Sigmoid colon (tissue), 7 donors: Measurements from ENCODE around the gene PIGBOS1. TPM values are rescaled to one million over a fixed set of nuclear protein-coding genes. Genes with fewer than 3 reads are reported as not detected.

Experiments used
- DNase-seq: peaks from one replicate; pipeline ENCODE4 v3.0.0-alpha.2; 2019
- H3K27ac ChIP-seq, 4 donors: fragments of 200-600 bp; sonication (generic); one replicate each; pipeline ENCODE4 v1.5.1; 2016 to 2019; ENCODE audit warnings: mild to moderate bottlenecking in 1 of 4
- H3K27me3 ChIP-seq, 3 donors: fragments of 200-600 bp; sonication (generic); one replicate each; pipeline ENCODE4 v1.5.1; 2019; ENCODE audit warnings: mild to moderate bottlenecking in 1 of 3
- H3K36me3 ChIP-seq, 4 donors: fragments of 200-600 bp; sonication (generic); one replicate each; pipeline ENCODE4 v1.5.1; 2016 to 2019
- H3K4me1 ChIP-seq, 4 donors: fragments of 200-600 bp; sonication (generic); one replicate each; pipeline ENCODE4 v1.5.1; 2017 to 2019
- H3K4me3 ChIP-seq, 4 donors: fragments of 200-600 bp; sonication (generic); one replicate each; pipeline ENCODE4 v1.5.1; 2017 to 2019; ENCODE audit warnings: mild to moderate bottlenecking in 2 of 4, moderate library complexity in 1 of 4
- H3K9me3 ChIP-seq, 4 donors: fragments of 200-600 bp in 3 of 4; sonication (generic) in 3 of 4; one replicate each; pipeline versions ENCODE4 v1.5.1 to v1.6.1; 2013 to 2019
- EP300 ChIP-seq, 4 donors: sonication (generic); formaldehyde crosslinking; IDR thresholded peaks; one replicate each; pipeline ENCODE4 v1.6.1; 2017; ENCODE audit warnings: antibody characterized with exemption in 4 of 4
- POLR2A ChIP-seq, 2 donors: fragments of 450-650 bp; IDR thresholded peaks; one replicate each; pipeline ENCODE4 v1.6.1; 2016; ENCODE audit warnings: antibody characterized with exemption in 2 of 2, mild to moderate bottlenecking in 2 of 2, moderate library complexity in 2 of 2
- POLR2AphosphoS5 ChIP-seq, 4 donors: sonication (generic); formaldehyde crosslinking; IDR thresholded peaks; one replicate each; pipeline ENCODE4 v1.6.1; 2017; ENCODE audit warnings: antibody characterized with exemption in 4 of 4
- WGBS, 2 donors: extraction: QIAGEN DNeasy Blood & Tissue Kit; methylation state at CpG; one replicate each; pipeline ENCODE4 v1.1.7; 2013; 5-methylcytosine and 5-hydroxymethylcytosine counted together
- intact Hi-C: fragments of 100-400 bp; cut with DNase I; formaldehyde crosslinking; loops from one replicate; pipeline ENCODE4 v1.15.1; 2023
- polyA plus RNA-seq, 3 donors: library from polyadenylated mRNA; stranded (reverse); fragments of 200-250 nt; gene quantifications; one replicate each; pipeline ENCODE4 v1.2.3, GENCODE V29; 2013
- total RNA-seq, 4 donors: library from RNA; depleted of rRNA; stranded (reverse); fragments of >200 nt; gene quantifications; one replicate each; pipeline ENCODE4 v1.1.0, GENCODE V29; 2016
- TF ChIP-seq, protein P1 (sequence below), 4 experiments: fragments of 450-650 bp in 3 of 4; fragments of 200-600 bp in 1 of 4; IDR thresholded peaks; one replicate each; pipeline ENCODE4 v1.5.1; 2016 to 2019; ENCODE audit warnings: antibody characterized with exemption in 4 of 4, mild to moderate bottlenecking in 3 of 4, moderate library complexity in 2 of 4
- donor health status: healthy with polysubstance abuse.
- donor health status: Bipolar disorder and iron deficiency.
- donor health status: healthy.

The PIGBOS1 gene
- total and polyA plus RNA-seq, 7 donors, result 9.2 to 33.8 (median 19.1) TPM

DNA sequence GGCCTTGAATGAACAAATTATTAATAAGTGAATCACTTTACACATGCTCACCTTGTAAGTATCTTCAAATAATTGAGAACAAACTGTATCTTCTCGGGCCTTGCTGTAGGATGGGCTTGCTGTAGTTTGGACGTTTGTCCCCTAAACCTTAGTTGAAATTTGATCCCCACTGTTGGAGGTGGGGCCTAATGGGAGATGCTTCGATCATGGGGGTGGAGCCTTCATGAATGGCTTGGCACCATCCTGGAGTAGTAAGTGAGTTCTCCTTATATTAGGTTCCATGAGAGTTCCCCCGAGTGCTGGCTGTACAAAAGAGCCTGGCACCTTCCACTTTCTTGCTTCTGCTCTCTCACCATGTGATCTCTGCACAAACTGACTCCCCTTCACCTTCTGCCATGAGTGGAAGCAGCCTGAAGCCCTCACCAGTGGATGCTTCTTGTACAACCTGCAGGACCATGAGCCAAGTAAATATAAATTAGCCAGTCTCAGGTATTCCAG lies 29.4 kb upstream of the PIGBOS1 start:
- intact Hi-C loops, result no loop called here
- Histone ChIP-seq H3K36me3 (peaks cover 0 to 4% (median 0%) of the 10 kb centered on the region in 4 donors), H3K4me1 (no peaks in the 10 kb centered on the region), H3K9me3 (no peaks in the 10 kb centered on the region), H3K27me3 (no peaks in the 10 kb centered on the region), H3K4me3 (no peak overlapping the region), H3K27ac (no peak overlapping the region)
- DNase-seq, result no peak
- WGBS, 2 donors, result 86 to 89% methylated on average over 4 of the region's 4 CpGs
- TF ChIP-seq, protein P1, sequence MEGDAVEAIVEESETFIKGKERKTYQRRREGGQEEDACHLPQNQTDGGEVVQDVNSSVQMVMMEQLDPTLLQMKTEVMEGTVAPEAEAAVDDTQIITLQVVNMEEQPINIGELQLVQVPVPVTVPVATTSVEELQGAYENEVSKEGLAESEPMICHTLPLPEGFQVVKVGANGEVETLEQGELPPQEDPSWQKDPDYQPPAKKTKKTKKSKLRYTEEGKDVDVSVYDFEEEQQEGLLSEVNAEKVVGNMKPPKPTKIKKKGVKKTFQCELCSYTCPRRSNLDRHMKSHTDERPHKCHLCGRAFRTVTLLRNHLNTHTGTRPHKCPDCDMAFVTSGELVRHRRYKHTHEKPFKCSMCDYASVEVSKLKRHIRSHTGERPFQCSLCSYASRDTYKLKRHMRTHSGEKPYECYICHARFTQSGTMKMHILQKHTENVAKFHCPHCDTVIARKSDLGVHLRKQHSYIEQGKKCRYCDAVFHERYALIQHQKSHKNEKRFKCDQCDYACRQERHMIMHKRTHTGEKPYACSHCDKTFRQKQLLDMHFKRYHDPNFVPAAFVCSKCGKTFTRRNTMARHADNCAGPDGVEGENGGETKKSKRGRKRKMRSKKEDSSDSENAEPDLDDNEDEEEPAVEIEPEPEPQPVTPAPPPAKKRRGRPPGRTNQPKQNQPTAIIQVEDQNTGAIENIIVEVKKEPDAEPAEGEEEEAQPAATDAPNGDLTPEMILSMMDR (IDR thresholded peaks at IDR 0.05), result no peak
- TF ChIP-seq POLR2AphosphoS5 (IDR thresholded peaks at IDR 0.05) (no peak), POLR2A (IDR thresholded peaks at IDR 0.05) (no peak), EP300 (IDR thresholded peaks at IDR 0.05) (no peak)

DNA sequence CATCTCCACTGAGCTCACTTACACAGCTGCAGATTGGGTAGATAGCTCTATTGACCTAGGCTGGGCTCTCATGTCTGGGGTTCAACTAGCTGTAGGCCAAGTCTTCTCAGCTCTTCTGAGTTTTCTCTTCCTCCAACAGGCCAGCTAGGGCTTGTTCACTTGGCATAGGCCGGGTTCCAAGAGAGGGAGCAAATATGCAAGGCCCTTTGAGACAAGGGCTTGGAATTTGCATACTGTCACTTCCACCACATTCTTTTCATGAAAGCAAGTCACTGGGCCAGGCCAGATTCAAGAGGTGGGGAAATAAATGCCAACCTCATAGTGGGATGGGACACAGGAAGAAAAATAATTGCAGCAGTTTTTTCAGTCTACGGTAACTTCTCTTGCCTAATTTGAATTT lies 25.3 kb upstream of the PIGBOS1 start:
- intact Hi-C loops, result no loop called here

DNA sequence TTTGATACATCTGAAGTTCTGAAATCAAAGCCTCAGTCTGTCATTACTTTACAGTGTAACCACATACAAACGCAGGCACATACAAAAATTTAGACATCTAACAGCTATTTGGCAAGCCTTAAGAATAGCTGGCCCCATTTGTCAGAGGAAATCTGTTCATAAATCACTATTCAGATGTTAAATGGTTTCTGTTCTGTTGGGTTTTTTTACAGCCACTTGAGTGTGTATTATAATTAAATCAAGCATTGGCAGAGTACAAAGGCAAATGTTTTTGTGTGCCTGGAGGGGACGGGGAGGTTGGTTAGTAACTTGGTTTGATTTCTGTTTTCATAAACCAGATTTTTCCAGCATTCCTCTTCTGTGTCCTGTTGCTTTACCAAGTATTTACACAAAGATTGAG lies 24.2 kb upstream of the PIGBOS1 start:
- no peaks in the 10 kb centered on the region for H3K4me1 ChIP-seq
- WGBS, 2 donors, result 58 to 78% methylated on average over 2 of the region's 2 CpGs
- peaks cover 0 to 20% (median 2%) of the 10 kb centered on the region in 4 donors for H3K36me3 ChIP-seq
- intact Hi-C loops, result no loop called here
- no peak overlapping the region for H3K27ac ChIP-seq
- no peaks in the 10 kb centered on the region for H3K27me3 ChIP-seq
- H3K9me3 ChIP-seq, result no peaks in the 10 kb centered on the region
- no peak for DNase-seq
- no peak overlapping the region for H3K4me3 ChIP-seq
- TF ChIP-seq EP300 (IDR thresholded peaks at IDR 0.05), result no peak
- TF ChIP-seq POLR2A (IDR thresholded peaks at IDR 0.05), result no peak
- TF ChIP-seq POLR2AphosphoS5 (IDR thresholded peaks at IDR 0.05), result no peak
- TF ChIP-seq, protein P1 (IDR thresholded peaks at IDR 0.05), result no peak

More for the DNA sequence above, 25.3 kb upstream of the PIGBOS1 start:
- Histone ChIP-seq H3K4me1 (no peaks in the 10 kb centered on the region), H3K9me3 (no peaks in the 10 kb centered on the region), H3K4me3 (no peak overlapping the region), H3K36me3 (peaks cover 0 to 14% (median 0%) of the 10 kb centered on the region in 4 donors), H3K27ac (no peak overlapping the region), H3K27me3 (no peaks in the 10 kb centered on the region)
- DNase-seq, result no peak
- 91 to 96% methylated on average over 2 of the region's 2 CpGs for WGBS, 2 donors
- TF ChIP-seq EP300 (IDR thresholded peaks at IDR 0.05) (no peak), POLR2AphosphoS5 (IDR thresholded peaks at IDR 0.05) (no peak), POLR2A (IDR thresholded peaks at IDR 0.05) (no peak)
- TF ChIP-seq, protein P1 (IDR thresholded peaks at IDR 0.05), result no peak

DNA sequence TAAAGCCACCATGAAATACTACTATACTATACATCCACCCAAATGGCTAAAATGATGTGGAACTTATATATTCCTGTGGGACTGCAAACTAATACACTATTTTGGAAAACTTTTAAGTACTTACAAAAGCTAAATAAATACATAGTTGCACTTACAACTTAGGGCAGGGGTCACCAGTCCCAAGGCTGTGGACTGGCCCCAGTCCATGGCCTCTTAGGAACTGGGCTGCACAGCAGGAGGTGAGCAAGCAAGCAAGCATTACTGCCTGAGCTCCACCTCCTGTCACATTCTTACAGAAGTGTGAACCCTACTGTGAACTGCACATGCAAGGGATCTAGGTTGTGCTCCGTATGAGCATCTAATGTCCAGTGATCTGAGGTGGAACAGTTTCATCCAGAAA lies 18.2 kb upstream of the PIGBOS1 start:
- H3K4me3 ChIP-seq, result no peak overlapping the region
- WGBS, 2 donors, result 100% methylated on average over 1 of the region's 1 CpG
- intact Hi-C loops, result no loop called here

More for the DNA sequence above, 18.2 kb upstream of the PIGBOS1 start:
- Histone ChIP-seq H3K4me1 (no peaks in the 10 kb centered on the region), H3K27me3 (no peaks in the 10 kb centered on the region), H3K27ac (no peak overlapping the region), H3K36me3 (peaks cover 0 to 75% (median 6%) of the 10 kb centered on the region in 4 donors), H3K9me3 (no peaks in the 10 kb centered on the region)
- TF ChIP-seq, protein P1 (IDR thresholded peaks at IDR 0.05), result no peak
- TF ChIP-seq POLR2A (IDR thresholded peaks at IDR 0.05), result no peak
- no peak for TF ChIP-seq POLR2AphosphoS5 (IDR thresholded peaks at IDR 0.05)
- TF ChIP-seq EP300 (IDR thresholded peaks at IDR 0.05), result no peak
- DNase-seq, result no peak
